ENCODE measurements around the gene BCL2A1. TPM values are rescaled to one million over a fixed set of nuclear protein-coding genes. Genes with fewer than 3 reads are reported as not detected.

The BCL2A1 gene
- total and polyA plus RNA-seq, 12 donors = 0.30 to 11.1 (median 0.67) TPM; not detected in 2

GRCh38 chr15:79988448-79989117, 17.6 kb upstream of the BCL2A1 start:
- Histone ChIP-seq H3K27ac (peak overlapping the region in 1 of 10 donors; percentile 52), H3K4me1 (peaks cover 0 to 18% (median 0%) of the 10 kb centered on the region in 9 donors), H3K27me3 (peaks cover 0 to 4% (median 0%) of the 10 kb centered on the region in 7 donors), H3K4me3 (no peak overlapping the region), H3K9me3 (no peaks in the 10 kb centered on the region), H3K36me3 (no peaks in the 10 kb centered on the region)
- 87 to 94% methylated on average over 3 of the region's 3 CpGs for WGBS, 2 donors
- no peak for DNase-seq
- ATAC-seq = no peak
- intact Hi-C loops (cut with DNase I) = loop anchor here in 2 of 10 donors (5.0 to 10.0 kb wide), 2 partner anchors 104 to 606 kb away; no protein-coding TSS in a partner anchor
- no peak for TF ChIP-seq CTCF (IDR thresholded peaks at IDR 0.05)

GRCh38 chr15:79987969-79988368, 17.0 kb upstream of the BCL2A1 start:
- no peaks in the 10 kb centered on the region for H3K36me3 ChIP-seq
- 86 to 93% methylated on average over 3 of the region's 3 CpGs for WGBS, 2 donors
- ATAC-seq = no peak

GRCh38 chr15:79987569-79987955, 16.6 kb upstream of the BCL2A1 start:
- Histone ChIP-seq H3K4me3 (no peak overlapping the region), H3K27ac (no peak overlapping the region), H3K27me3 (peaks cover 0 to 4% (median 0%) of the 10 kb centered on the region in 7 donors), H3K9me3 (no peaks in the 10 kb centered on the region), H3K36me3 (no peaks in the 10 kb centered on the region), H3K4me1 (peaks cover 0 to 18% (median 0%) of the 10 kb centered on the region in 9 donors)
- 70 to 81% methylated on average over 7 of the region's 7 CpGs for WGBS, 2 donors
- DNase-seq (no peak), ATAC-seq (no peak)
- intact Hi-C loops (cut with DNase I) = loop anchor here in 2 of 10 donors (5.0 to 10.0 kb wide), 2 partner anchors 103 to 605 kb away; no protein-coding TSS in a partner anchor
- TF ChIP-seq CTCF (IDR thresholded peaks at IDR 0.05) = no peak

More at GRCh38 chr15:79987969-79988368, 17.0 kb upstream of the BCL2A1 start:
- DNase-seq = no peak
- Histone ChIP-seq H3K4me3 (no peak overlapping the region), H3K9me3 (no peaks in the 10 kb centered on the region), H3K27me3 (peaks cover 0 to 4% (median 0%) of the 10 kb centered on the region in 7 donors), H3K27ac (no peak overlapping the region), H3K4me1 (peaks cover 0 to 14% (median 0%) of the 10 kb centered on the region in 9 donors)
- intact Hi-C loops (cut with DNase I) = loop anchor here in 2 of 10 donors (5.0 to 10.0 kb wide), 2 partner anchors 103 to 606 kb away; no protein-coding TSS in a partner anchor
- TF ChIP-seq CTCF (IDR thresholded peaks at IDR 0.05) = no peak

GRCh38 chr15:79981831-79982455, 10.9 kb upstream of the BCL2A1 start:
- H3K27ac ChIP-seq = peak overlapping the region in 1 of 10 donors; percentile 87
- intact Hi-C loops (cut with DNase I) = loop anchor here in 1 of 10 donors (10.0 kb wide), 1 partner anchor 97 kb away; no protein-coding TSS in a partner anchor
- H3K4me1 ChIP-seq = peaks cover 0 to 57% (median 12%) of the 10 kb centered on the region in 9 donors
- ATAC-seq (no peak), DNase-seq (no peak)
- no peak overlapping the region for H3K4me3 ChIP-seq
- no peaks in the 10 kb centered on the region for H3K36me3 ChIP-seq
- TF ChIP-seq CTCF (IDR thresholded peaks at IDR 0.05) = no peak
- 73 to 80% methylated on average over 7 of the region's 7 CpGs for WGBS, 2 donors
- H3K27me3 ChIP-seq = no peaks in the 10 kb centered on the region
- no peaks in the 10 kb centered on the region for H3K9me3 ChIP-seq

Data from heart right ventricle (tissue), 16 donors.